ENCODE data around the gene OTUD5. TPM values are rescaled to one million over a fixed set of nuclear protein-coding genes. Genes with fewer than 3 reads are reported as not detected.

OTUD5 gene
- total and polyA plus RNA-seq, 8 donors = 38.1 to 60.4 (median 58.2) TPM

DNA sequence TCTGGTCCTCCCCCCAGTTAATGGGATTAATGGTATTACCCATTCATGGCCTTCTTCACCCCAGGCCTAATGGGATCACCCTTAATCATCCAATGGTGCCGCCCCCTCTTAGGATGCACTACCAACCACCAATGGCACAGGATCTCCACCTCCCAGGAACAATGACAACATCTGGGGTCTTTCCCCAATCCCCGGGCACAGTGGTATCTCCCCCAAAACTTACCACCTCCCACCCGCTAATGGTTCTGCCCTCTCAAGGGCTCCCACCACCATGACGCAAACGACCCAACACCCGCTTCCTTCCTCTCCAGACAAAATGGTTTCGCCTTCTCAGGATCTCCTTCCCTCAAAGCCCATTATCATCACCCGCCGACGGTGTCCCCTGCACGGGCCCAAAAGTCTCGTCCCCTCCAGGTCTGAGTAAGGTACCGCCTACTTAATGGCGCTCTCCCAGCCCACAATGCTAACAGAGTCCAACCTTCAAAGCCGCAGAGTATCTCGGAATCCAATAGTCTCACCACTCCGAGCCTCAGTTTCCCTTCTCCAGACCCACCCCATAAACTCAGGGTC, 44.2 kb upstream of the OTUD5 start:
- Histone ChIP-seq H3K27me3 (no peaks in the 10 kb centered on the region), H3K4me1 (peaks cover 0 to 5% of the 10 kb centered on the region in 2 donors), H3K9me3 (no peaks in the 10 kb centered on the region), H3K36me3 (peaks cover 0 to 24% of the 10 kb centered on the region in 2 donors), H3K27ac (peak overlapping the region; percentile 89 to 91), H3K4me3 (peak overlapping the region; percentile 50 to 62)
- peak in 1 of 4 donors; percentile 21 for DNase-seq
- intact Hi-C loops (cut with DNase I) = no loop called here
- TF ChIP-seq CTCF (IDR thresholded peaks at IDR 0.05) = no peak
- peak; percentile 20 for ATAC-seq

GRCh38 chrX:49000636-49001035, 43.2 kb upstream of the OTUD5 start:
- TF ChIP-seq CTCF (IDR thresholded peaks at IDR 0.05) = no peak
- Histone ChIP-seq H3K4me1 (peaks cover 0 to 5% of the 10 kb centered on the region in 2 donors), H3K9me3 (no peaks in the 10 kb centered on the region), H3K36me3 (peaks cover 0 to 33% of the 10 kb centered on the region in 2 donors), H3K27me3 (no peaks in the 10 kb centered on the region), H3K4me3 (no peak overlapping the region), H3K27ac (no peak overlapping the region)
- no peak for DNase-seq
- intact Hi-C loops (cut with DNase I) = no loop called here
- ATAC-seq = no peak

GRCh38 chrX:48999030-48999429, 41.6 kb upstream of the OTUD5 start:
- DNase-seq (no peak), ATAC-seq (no peak)
- Histone ChIP-seq H3K4me3 (no peak overlapping the region), H3K27me3 (no peaks in the 10 kb centered on the region), H3K4me1 (peaks cover 0 to 5% of the 10 kb centered on the region in 2 donors), H3K27ac (no peak overlapping the region), H3K9me3 (no peaks in the 10 kb centered on the region), H3K36me3 (peaks cover 0 to 39% of the 10 kb centered on the region in 2 donors)
- no peak for TF ChIP-seq CTCF (IDR thresholded peaks at IDR 0.05)
- intact Hi-C loops (cut with DNase I) = no loop called here

- Histone ChIP-seq H3K4me3 (no peak overlapping the region), H3K27me3 (no peaks in the 10 kb centered on the region), H3K9me3 (no peaks in the 10 kb centered on the region), H3K27ac (no peak overlapping the region), H3K4me1 (peaks cover 0 to 5% of the 10 kb centered on the region in 2 donors), H3K36me3 (peaks cover 0 to 41% of the 10 kb centered on the region in 2 donors)
- ATAC-seq (no peak), DNase-seq (no peak)
- intact Hi-C loops (cut with DNase I) = no loop called here
- TF ChIP-seq CTCF (IDR thresholded peaks at IDR 0.05) = no peak
Observed at GRCh38 chrX:48998391-48998790, 41.0 kb upstream of the OTUD5 start.

DNA sequence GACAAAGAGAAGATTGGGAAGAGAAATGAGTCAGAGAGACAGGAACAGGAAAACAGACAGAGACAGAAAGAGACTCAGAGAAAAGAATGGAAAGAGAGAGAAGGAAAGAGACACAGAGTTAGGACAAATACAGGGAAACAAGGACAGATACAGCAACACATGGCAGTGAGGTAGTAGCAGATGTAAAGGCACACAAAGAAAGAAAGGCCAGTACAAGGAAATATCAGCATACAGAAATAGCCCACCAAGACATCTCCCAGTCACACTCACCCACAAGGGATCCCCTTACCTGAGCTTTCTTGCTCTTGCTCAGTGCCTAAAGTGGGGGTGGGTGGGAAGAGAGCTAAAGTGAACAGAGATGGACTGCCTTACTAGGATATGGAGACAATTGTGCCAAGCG, 40.5 kb upstream of the OTUD5 start:
- Histone ChIP-seq H3K9me3 (no peaks in the 10 kb centered on the region), H3K4me3 (no peak overlapping the region), H3K27me3 (no peaks in the 10 kb centered on the region), H3K27ac (no peak overlapping the region), H3K4me1 (peaks cover 0 to 5% of the 10 kb centered on the region in 2 donors), H3K36me3 (peaks cover 0 to 46% of the 10 kb centered on the region in 2 donors)
- DNase-seq = no peak
- ATAC-seq = no peak
- intact Hi-C loops (cut with DNase I) = no loop called here
- TF ChIP-seq CTCF (IDR thresholded peaks at IDR 0.05) = no peak
